ENCODE measurements around the gene TXNRD1.

The TXNRD1 gene

DNA sequence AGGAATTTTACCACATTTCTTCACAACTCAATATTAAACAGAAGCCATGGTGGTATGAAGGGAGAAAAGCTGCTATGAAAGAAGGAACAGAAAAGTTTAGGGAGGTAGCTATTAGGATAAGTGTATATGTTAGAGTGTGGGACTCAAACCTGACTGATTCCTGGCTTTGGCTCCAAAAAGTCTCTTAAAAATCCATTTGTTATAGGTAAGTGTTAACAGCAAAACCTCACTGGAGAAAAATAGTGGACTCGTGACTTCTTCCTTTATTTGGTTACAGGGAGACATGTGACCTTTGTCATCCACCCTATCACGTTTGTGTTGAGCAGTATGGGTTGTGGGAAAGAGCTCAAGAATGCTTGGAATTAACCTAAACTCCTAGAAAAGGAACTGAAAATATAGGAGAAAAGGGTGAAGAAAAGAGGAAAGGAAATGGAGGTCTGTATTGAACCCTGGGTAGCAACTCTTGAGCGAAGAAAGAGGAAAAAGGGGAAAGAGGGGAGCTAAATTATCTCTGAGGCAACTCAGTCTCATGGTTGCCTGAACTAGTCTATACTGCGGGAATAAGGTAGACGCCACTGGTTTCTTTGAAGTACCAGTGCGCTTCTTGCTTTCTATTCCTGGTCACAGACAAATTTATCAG, 84.4 kb downstream of the TXNRD1 start:
- FAIRE-seq (no peak), DNase-seq (ENCODE audit: low spot score) (no peak)

DNA sequence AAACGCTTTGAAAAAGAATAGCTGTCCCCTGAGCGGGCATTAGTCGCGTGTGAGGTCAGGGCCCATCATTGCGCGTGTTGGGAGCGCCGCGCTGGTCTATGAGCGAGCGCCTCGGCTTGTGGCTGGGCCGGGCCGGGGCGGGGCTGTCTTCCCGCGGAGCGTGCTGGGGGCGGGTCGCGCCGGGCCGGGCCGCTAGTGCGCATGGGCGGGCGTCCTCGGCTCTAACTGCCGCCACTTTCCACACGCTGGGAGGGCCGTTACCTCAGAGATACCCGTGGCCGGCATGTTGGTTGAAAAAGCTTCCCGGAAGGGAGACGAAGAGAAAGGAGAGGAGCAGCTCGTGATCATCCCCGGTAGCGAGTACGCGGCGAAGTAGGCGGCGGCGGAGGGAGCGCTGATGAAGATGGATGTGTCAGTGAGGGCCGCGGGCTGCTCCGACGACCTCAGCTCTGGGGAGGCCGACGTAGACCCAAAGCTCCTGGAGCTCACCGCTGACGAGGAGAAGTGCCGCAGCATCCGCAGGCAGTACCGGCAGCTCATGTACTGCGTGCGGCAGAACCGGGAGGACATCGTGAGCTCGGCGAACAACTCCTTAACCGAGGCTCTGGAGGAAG, 88.1 kb downstream of the TXNRD1 start, which contains the start of gene EID3:
TSS of gene EID3 (plus strand) at position 202 of the 614 bp plus-strand sequence. CDS start at position 398, 196 bp downstream.
- FAIRE-seq: no peak
- no peak for DNase-seq (ENCODE audit: low spot score)

DNA sequence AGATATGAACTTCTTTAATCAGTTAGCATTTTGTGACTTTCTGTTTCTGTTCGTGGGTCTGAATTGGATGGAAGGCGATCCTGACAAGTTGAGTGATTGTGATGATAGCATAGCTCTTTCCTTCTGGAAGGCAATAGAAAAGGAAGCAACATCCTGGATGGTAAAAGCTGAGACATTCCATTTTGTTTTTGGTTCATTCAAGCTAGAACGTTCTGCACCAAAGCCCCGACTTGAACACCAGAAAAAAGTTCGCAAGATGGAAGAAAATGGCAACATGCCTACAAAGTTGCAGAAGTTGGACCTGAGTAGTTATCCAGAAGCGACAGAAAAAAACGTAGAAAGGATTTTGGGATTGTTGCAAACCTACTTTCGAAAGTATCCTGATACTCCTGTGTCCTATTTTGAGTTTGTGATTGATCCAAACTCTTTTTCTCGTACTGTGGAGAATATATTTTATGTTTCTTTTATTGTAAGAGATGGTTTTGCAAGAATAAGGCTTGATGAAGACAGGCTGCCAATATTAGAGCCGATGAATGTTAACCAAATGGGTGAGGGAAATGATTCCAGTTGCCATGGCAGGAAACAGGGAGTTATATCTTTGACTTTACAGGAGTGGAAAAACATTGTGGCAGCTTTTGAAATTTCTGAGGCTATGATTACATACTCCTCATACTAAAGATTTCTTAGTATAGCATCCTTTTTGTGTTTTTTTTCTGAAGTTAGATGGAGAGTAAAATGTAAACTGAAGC, 88.9 kb downstream of the TXNRD1 start:
- DNase-seq (ENCODE audit: low spot score): no peak

GRCh38 chr12:104305349-104305748, 89.8 kb downstream of the TXNRD1 start:
- FAIRE-seq: no peak

More for the DNA sequence above, 88.9 kb downstream of the TXNRD1 start:
- FAIRE-seq: no peak

DNA sequence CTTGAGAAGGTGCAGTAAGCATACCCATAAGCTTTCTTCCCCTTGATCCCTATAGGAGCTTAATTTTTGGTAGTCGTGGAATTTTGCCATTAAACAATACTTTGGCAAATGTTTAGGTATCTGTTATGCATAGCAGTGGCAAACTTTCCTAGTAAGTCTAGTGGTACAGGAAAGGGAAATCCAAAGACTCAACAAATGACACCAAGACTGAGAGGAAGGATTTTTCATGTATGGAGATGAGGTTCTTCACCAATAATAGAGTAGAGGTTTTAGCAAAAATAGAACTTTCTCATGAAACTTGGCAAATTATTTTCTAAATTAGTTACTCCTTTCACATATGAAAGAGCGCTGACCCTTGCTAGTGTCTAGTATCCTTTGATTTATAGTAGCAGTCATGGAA, 90.8 kb downstream of the TXNRD1 start:
- DNase-seq (ENCODE audit: low spot score) (no peak), FAIRE-seq (no peak)

More at GRCh38 chr12:104305349-104305748, 89.8 kb downstream of the TXNRD1 start:
- DNase-seq (ENCODE audit: low spot score): no peak

- FAIRE-seq (no peak), DNase-seq (ENCODE audit: low spot score) (no peak)
These were observed 91.5 kb downstream of the TXNRD1 start for GRCh38 chr12:104306943-104307654.

DNA sequence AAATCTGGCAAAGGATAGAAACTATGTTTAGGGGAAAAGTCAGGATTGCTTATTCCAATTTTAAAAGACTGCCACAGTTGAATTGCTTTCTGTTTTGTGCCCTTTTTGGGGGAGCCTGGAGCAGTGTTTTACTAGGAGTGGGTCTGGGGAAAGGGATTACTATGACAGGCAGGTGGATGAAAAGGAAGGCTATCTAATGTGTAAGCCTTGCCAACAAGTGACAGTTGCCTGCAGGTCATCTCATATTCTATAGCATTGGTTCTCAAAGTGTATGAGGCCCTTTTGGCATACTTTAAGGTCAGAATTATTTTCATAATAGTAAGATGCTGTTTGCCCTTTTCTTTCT, 92.0 kb downstream of the TXNRD1 start:
- FAIRE-seq (no peak), DNase-seq (ENCODE audit: low spot score) (no peak)

- FAIRE-seq: no peak
- DNase-seq (ENCODE audit: low spot score): no peak
These were observed 93.9 kb downstream of the TXNRD1 start for GRCh38 chr12:104309446-104309993.

DNA sequence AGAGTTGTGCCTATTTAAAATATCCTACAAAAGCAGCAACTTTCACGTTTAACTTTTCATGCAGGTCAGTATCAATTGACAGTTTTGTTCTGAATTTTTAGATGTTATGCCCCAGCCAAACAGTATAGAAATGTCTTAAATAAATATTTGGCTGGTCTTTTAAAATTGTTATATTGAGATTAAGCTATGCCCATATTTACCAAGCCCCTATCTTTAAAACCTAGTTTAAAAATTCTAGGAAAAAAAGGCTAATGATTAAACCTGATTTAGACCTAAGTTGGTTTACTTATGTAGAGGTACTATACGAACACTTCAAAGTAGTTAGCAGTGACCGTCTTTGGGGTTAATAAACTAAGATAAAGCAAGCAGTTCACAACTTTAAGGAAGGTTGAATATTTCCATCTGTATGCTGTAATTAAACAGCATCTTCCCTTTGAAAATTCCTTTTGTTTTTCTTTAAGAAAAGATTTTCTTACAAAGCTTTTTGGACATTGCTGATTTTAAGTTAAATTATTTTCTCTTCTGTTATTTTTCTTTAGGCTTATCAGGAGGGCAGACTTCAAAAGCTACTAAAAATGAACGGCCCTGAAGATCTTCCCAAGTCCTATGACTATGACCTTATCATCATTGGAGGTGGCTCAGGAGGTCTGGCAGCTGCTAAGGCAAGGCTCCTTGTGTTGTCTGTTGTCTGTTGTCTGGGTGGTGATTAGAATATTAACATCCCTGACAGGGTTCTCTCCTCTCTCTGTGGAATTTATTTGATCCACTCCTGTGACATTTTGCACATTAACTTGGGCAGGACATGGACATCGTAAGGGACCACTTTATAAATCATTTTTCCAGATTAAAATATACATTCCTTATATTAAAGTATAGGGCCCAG, 95.4 kb downstream of the TXNRD1 start:
- FAIRE-seq (no peak), DNase-seq (ENCODE audit: low spot score) (no peak)

DNA sequence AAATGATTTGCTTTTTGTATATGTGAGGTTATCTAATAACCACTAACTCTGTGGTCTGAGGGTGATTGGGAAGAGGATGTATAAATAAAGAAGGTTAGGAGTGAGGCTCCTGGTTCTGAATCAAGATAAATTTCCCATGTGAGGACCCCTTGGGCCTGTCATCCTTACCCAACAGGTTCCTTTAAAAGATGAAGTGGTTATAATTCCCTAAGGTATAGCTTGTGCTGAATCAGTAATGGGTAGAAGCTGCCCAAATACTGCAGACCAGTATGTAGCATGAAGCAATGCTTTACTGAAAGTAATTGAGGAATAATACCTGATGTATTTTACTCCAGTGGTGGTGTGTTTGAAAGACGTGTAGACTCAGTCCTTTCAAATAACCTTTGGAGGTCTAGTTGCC, 96.6 kb downstream of the TXNRD1 start:
- DNase-seq (ENCODE audit: low spot score) (no peak), FAIRE-seq (no peak)

DNA sequence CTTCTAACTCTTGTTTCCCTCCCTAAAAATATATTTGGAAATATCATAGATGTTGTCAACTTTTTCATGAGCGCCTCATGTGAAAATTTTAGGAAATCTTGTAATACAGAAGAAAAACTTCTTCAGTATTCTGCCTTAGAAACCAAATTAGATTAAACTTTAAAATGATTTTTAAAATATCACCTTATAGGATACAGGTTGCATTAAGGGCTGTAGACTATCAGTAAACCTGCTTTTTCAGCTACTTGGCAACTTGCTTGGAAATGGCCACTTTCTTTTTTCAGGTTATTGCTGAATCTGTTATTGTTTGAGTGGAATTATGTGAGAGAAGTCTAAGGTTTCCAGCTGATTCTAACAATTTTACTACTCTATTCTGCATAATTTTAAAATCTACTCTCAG, 97.1 kb downstream of the TXNRD1 start:
- FAIRE-seq (no peak), DNase-seq (ENCODE audit: low spot score) (no peak)

- DNase-seq (ENCODE audit: low spot score): no peak
- no peak for FAIRE-seq
These were observed 98.1 kb downstream of the TXNRD1 start for GRCh38 chr12:104313568-104314241.

GRCh38 chr12:104314242-104314614, 98.6 kb downstream of the TXNRD1 start:
- DNase-seq (ENCODE audit: low spot score) (no peak), FAIRE-seq (no peak)

DNA sequence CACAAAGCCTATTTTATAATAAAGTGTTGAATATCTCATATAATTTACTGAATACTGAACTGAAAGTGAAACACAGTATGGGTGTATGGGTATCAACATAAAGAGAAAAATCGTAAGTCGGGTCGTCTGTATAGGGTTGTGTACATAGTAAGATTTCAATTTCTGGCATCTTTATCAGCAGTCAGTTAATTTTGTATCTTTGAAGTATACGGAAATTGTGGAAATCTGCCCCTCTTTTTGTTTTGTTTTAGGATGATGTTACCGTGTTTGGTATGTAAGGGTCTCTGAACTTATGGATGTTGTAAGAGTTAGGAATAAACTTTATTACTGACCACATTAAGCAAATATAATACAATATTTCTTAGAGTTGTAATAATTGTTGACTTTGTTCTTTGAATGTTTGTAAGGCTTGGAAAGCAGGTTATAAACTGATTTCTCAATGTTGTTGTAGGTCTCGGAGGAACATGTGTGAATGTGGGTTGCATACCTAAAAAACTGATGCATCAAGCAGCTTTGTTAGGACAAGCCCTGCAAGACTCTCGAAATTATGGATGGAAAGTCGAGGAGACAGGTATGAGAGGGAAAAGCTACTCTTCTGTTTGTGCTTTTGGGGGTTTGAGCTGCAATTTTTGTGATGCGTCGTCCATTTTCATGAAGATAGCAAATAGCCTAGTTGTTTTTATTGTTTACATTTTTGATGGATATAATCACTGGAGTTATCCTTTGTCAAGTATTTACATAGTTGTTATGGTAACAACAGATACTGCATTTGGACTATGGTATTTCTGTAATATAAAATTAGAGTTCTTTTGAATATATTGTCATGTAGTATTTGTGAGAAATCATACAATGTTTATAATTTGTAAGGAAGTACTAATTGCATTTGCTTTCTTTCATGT, 100.0 kb downstream of the TXNRD1 start:
- FAIRE-seq: no peak
- DNase-seq (ENCODE audit: low spot score): no peak

DNA sequence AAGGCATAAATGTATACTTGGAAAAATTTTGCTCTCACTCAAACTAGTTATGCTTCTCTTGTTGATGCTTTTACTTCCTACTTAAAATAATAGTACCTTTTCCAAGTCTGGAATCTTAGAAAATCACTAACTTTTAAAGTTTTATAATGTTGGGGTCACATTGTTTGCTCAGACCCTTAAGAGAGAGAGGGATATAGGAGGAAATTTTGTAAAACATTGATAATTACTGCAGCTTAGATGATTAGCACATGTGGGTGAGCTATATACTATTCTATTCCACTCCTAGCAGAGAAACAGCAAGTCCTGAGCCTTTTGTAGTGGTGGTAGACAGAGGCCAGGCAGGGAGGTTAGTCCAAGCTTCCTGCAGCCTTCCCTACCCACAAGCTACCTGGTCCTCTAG, 101.4 kb downstream of the TXNRD1 start:
- DNase-seq (ENCODE audit: low spot score): no peak
- no peak for FAIRE-seq

- FAIRE-seq (no peak), DNase-seq (ENCODE audit: low spot score) (no peak)
These were observed 102.1 kb downstream of the TXNRD1 start for GRCh38 chr12:104317538-104318210.

DNA sequence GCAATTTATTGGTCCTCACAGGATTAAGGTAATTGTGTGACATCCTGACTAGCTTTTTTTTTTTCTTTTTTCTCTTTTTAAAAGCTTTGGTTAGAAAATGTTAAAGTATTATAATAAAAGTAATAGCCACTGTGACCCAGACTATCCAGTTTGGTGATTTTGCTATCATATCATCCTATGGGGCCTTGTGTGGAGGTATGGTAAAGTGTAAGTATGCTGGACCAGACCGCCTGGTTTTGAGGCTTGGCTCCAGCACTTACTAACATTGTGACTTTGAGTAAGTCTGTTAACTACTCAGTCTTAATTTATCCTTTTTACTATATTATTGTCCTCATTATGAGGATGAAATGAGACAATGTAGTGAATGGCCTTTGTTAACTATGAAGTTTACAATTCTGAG, 103.4 kb downstream of the TXNRD1 start:
- no peak for FAIRE-seq
- no peak for DNase-seq (ENCODE audit: low spot score)

DNA sequence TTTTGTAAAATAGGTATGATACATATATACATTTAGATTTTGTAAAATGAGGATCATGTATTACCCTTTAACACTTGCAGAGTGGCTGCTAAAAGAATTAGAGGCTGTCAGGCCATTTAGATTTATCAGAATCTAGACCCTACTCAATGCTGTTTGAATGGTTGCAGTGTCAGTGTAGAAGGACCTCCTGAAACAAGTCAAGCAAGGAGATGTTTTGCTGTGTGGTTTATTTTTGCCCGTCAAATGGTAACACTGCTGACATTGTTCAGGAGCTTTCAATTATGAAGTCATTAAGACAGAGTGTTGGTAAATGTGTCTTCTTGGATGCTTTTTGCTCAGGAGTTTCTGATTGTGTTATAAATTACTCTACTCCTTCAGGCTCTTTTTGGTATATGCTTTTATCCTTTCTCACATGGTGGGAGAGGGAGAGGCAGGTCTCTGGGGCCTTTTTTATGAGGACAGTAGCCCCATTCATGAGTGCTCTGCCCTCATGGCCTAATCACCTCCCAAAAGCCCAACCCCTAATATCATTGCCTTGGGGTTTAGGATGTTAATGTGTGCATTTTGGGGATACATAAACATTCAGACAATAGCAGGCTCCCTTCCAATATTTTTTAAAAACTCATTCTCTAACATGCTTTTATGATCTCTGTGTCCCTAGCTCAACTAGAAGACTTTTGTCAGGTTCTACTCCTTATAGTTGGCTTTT, 104.5 kb downstream of the TXNRD1 start:
- FAIRE-seq (no peak), DNase-seq (ENCODE audit: low spot score) (no peak)
